Neuronal stem cell (in vitro differentiated cells): ENCODE measurements around the gene SCN2B.

Experiments
- DNase-seq: peaks from one replicate; pipeline ENCODE4 v3.0.0-alpha.2; 2013; ENCODE audit warnings: low spot score
- H2AFZ ChIP-seq: one replicate; pipeline ENCODE4 v1.6.1; 2013; ENCODE audit warnings: mild to moderate bottlenecking, low read length, inconsistent platforms
- H2AK5ac ChIP-seq: 2 replicates; pipeline ENCODE4 v1.6.1; 2013; ENCODE audit warnings: low read depth, mild to moderate bottlenecking, inconsistent platforms, low read length, moderate library complexity, mixed read lengths
- H2BK120ac ChIP-seq: 2 replicates; pipeline ENCODE4 v1.6.1; 2013; ENCODE audit warnings: low read depth, mild to moderate bottlenecking, inconsistent platforms, low read length, moderate library complexity, mixed read lengths
- H2BK12ac ChIP-seq: one replicate; pipeline ENCODE4 v1.6.1; 2013; ENCODE audit warnings: low read length, inconsistent platforms
- H2BK15ac ChIP-seq: 2 replicates; pipeline ENCODE4 v1.6.1; 2013; ENCODE audit warnings: mild to moderate bottlenecking, low read length, inconsistent platforms, mixed read lengths
- H2BK5ac ChIP-seq: one replicate; pipeline ENCODE4 v1.6.1; 2013; ENCODE audit warnings: inconsistent platforms, mild to moderate bottlenecking, low read length, moderate library complexity
- H3K14ac ChIP-seq: one replicate; pipeline ENCODE4 v1.6.1; 2013; ENCODE audit warnings: low read length, inconsistent platforms
- H3K18ac ChIP-seq: 2 replicates; pipeline ENCODE4 v1.6.1; 2013; ENCODE audit warnings: low read length, inconsistent platforms
- H3K23ac ChIP-seq: 2 replicates; pipeline ENCODE4 v1.6.1; 2013; ENCODE audit warnings: low read depth, mild to moderate bottlenecking, mixed read lengths, low read length, inconsistent platforms; ENCODE audit not compliant: poor library complexity
- H3K27ac ChIP-seq: replicated peaks from 3 replicates; pipeline ENCODE4 v1.5.1; 2013; ENCODE audit warnings: low read length, inconsistent platforms
- H3K27me3 ChIP-seq, 3 experiments: 2 replicates each; pipeline ENCODE4 v1.6.1; 2013; ENCODE audit warnings: low read length in 3 of 3, mild to moderate bottlenecking in 2 of 3, inconsistent platforms in 1 of 3, low read depth in 1 of 3, mixed read lengths in 1 of 3, moderate library complexity in 1 of 3; ENCODE audit not compliant: control insufficient read depth in 3 of 3, insufficient read depth in 3 of 3
- H3K36me3 ChIP-seq, 2 donors: replicated peaks in 1 of 2; 2 replicates each; pipeline ENCODE4 v1.6.1; 2013; ENCODE audit warnings: low read length in 2 of 2; ENCODE audit not compliant: control insufficient read depth in 2 of 2, insufficient read depth in 2 of 2
- H3K4ac ChIP-seq: 2 replicates; pipeline ENCODE4 v1.6.1; 2013; ENCODE audit warnings: inconsistent platforms, mild to moderate bottlenecking, low read length, moderate library complexity
- H3K4me1 ChIP-seq, 2 donors: 1 replicate in 1 of 2; 2 replicates in 1 of 2; pipeline ENCODE4 v1.6.1; 2013; ENCODE audit warnings: low read length in 2 of 2, low read depth in 1 of 2; ENCODE audit not compliant: control insufficient read depth in 2 of 2, insufficient read depth in 1 of 2
- H3K4me2 ChIP-seq: one replicate; pipeline ENCODE4 v1.6.1; 2013; ENCODE audit warnings: mild to moderate bottlenecking, low read length, inconsistent platforms; ENCODE audit not compliant: insufficient read depth, poor library complexity, severe bottlenecking
- H3K4me3 ChIP-seq, 2 donors: 2 replicates each; pipeline ENCODE4 v1.5.1; 2013; ENCODE audit warnings: low read length in 2 of 2, mild to moderate bottlenecking in 2 of 2, inconsistent platforms in 1 of 2, moderate library complexity in 1 of 2
- H3K79me1 ChIP-seq: one replicate; pipeline ENCODE4 v1.6.1; 2013; ENCODE audit warnings: low read depth, mild to moderate bottlenecking, inconsistent platforms, low read length, moderate library complexity
- H3K9ac ChIP-seq: one replicate; pipeline ENCODE4 v1.6.1; 2013; ENCODE audit warnings: mild to moderate bottlenecking, low read depth, low read length, inconsistent platforms; ENCODE audit not compliant: poor library complexity
- H3K9me3 ChIP-seq, 2 donors: replicated peaks in 1 of 2; 2 replicates each; pipeline versions ENCODE3 to v1.6.1; 2013; ENCODE audit warnings: low read length in 2 of 2, mild to moderate bottlenecking in 2 of 2, inconsistent platforms in 1 of 2, low read depth in 1 of 2, mixed read lengths in 1 of 2, moderate library complexity in 1 of 2; ENCODE audit not compliant: control insufficient read depth in 2 of 2, insufficient read depth in 1 of 2
- H4K8ac ChIP-seq: one replicate; pipeline ENCODE4 v1.6.1; 2013; ENCODE audit warnings: low read depth, mild to moderate bottlenecking, inconsistent platforms, low read length, moderate library complexity
- H4K91ac ChIP-seq: one replicate; pipeline ENCODE4 v1.6.1; 2013; ENCODE audit warnings: low read length, low read depth, mild to moderate bottlenecking, inconsistent platforms; ENCODE audit not compliant: poor library complexity
- WGBS, 2 donors: extraction: QIAGEN DNeasy Blood & Tissue Kit; methylation state at CpG; one replicate each; pipeline ENCODE4 v1.1.7; 2013; ENCODE audit warnings: missing lambda C conversion rate in 2 of 2, mixed read lengths in 1 of 2; ENCODE audit not compliant: insufficient read length in 2 of 2, insufficient replicate concordance in 1 of 2; ENCODE audit errors: extremely low coverage in 2 of 2; 5-methylcytosine and 5-hydroxymethylcytosine counted together

The SCN2B gene

DNA sequence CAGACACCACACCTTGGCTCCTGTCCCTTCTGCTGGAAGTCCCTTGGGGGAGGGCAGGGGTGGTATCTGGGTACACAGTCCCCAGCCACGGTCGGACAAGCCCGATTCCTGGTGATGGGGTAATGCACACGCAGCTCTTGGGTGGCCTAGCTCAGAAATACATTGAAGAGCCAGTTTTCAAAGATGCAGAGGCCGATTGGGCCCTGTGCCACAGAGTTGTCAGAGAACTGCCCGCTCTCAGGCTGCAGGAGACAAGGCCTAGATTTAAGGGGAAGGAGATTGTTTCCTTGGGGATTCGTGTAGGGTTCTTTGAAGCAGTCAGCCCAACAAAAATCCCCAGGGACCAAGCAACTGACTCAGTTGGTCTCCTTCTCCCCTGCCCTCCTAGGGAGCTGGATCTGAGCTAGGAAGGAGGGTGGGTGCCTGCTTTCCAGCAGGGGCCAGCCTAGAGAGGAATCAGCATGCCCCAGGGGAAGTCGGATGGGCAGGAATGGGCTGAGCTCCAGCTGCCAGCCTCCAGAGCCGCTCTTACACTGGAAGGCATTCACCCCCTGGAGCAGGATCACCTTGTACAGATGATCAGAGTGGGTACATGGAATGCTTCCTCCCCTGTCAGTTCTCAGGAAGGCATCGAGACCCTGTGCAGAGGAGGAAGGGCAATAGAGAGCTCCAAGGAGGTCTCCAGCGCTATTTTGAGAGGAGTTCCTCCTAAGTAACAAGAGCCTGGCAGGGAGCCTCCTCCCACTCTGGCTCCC lies 20.5 kb downstream of the SCN2B start:
- Histone ChIP-seq H3K79me1 (no peaks in the 10 kb centered on the region), H4K8ac (no peak overlapping the region), H3K36me3 (no peaks in the 10 kb centered on the region), H2AK5ac (peak overlapping the region; percentile 28), H3K9me3 (no peaks in the 10 kb centered on the region), H2BK15ac (no peak overlapping the region), H2BK5ac (no peak overlapping the region), H3K4me2 (peak overlapping the region; percentile 57), H2BK120ac (no peak overlapping the region), H3K4me3 (no peak overlapping the region), H3K18ac (peak overlapping the region; percentile 51), H4K91ac (no peak overlapping the region), H3K14ac (peak overlapping the region; percentile 21), H3K27me3 (peaks cover 0 to 98% (median 68%) of the 10 kb centered on the region in 3 experiments), H2BK12ac (no peak overlapping the region), H3K27ac (no peak overlapping the region), H3K9ac (no peak overlapping the region), H2AFZ (no peak overlapping the region), H3K23ac (no peak overlapping the region), H3K4me1 (peaks cover 3 to 23% of the 10 kb centered on the region in 2 donors), H3K4ac (no peak overlapping the region)
- DNase-seq: no peak
- WGBS, 2 donors: no CpG with 5 or more reads among the region's 11 CpGs

DNA sequence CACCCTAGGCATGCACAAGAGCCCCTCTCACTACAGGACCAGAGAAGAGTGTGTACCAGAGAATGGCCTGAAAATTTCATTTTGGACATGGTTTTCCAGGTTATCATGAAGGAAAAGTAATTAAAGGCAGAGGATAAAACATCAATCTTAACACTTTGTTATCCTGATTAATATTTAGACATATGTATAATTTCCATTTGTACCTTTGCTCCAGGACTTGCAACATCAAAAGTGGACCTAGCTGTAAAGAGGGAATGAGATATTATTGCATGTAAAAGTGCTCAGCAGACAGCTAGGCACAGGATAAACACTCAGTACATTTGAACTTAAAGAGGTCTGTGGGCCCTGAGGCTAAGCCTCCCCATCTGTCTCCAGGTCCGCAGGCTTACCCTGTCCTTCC lies 21.8 kb downstream of the SCN2B start:
- H3K4me1 ChIP-seq: peaks cover 3 to 23% of the 10 kb centered on the region in 2 donors
- H3K27ac ChIP-seq: no peak overlapping the region
- H4K8ac ChIP-seq: no peak overlapping the region
- no peak overlapping the region for H3K4me3 ChIP-seq
- H2BK12ac ChIP-seq: no peak overlapping the region
- no peak overlapping the region for H3K23ac ChIP-seq
- no peaks in the 10 kb centered on the region for H3K9me3 ChIP-seq
- no peak overlapping the region for H3K9ac ChIP-seq
- H3K4me2 ChIP-seq: no peak overlapping the region
- H3K4ac ChIP-seq: no peak overlapping the region
- no peaks in the 10 kb centered on the region for H3K79me1 ChIP-seq
- no peak for DNase-seq
- peak overlapping the region; percentile 27 for H2AK5ac ChIP-seq
- H2BK5ac ChIP-seq: no peak overlapping the region
- no peak overlapping the region for H3K18ac ChIP-seq
- H3K36me3 ChIP-seq: no peaks in the 10 kb centered on the region
- H4K91ac ChIP-seq: no peak overlapping the region
- no peak overlapping the region for H2BK15ac ChIP-seq
- no peak overlapping the region for H3K14ac ChIP-seq
- no peak overlapping the region for H2BK120ac ChIP-seq
- no peak overlapping the region for H2AFZ ChIP-seq
- peaks cover 0 to 98% (median 75%) of the 10 kb centered on the region in 3 experiments for H3K27me3 ChIP-seq
- no CpG with 5 or more reads among the region's 1 CpG for WGBS, 2 donors

DNA sequence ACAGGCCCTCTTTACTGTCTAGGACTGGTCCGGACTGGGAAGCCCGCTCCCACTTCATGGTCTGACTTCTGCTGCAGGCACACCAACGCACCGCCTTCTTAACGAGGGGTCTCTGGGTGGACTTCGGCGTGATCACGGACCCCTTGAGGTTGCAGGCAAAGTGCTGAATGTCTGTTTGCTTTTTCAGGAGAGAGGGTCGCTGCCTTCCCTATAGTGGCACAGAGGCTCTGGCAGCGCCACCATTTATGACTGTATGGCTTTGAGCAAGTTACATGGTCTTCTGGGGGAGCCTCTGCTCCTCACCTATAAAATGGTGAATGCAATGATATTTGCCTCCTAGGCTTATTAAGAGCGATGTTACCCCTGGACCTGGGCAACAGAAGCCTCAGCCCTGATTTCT lies 22.5 kb downstream of the SCN2B start:
- H2BK15ac ChIP-seq: no peak overlapping the region
- no peak overlapping the region for H2BK120ac ChIP-seq
- no peak overlapping the region for H3K27ac ChIP-seq
- peak overlapping the region; percentile 96 for H3K4me2 ChIP-seq
- peaks cover 3 to 23% of the 10 kb centered on the region in 2 donors for H3K4me1 ChIP-seq
- no CpG with 5 or more reads among the region's 11 CpGs for WGBS, 2 donors
- DNase-seq: no peak
- H4K91ac ChIP-seq: no peak overlapping the region
- no peak overlapping the region for H2BK5ac ChIP-seq
- H3K23ac ChIP-seq: peak overlapping the region; percentile 5
- H3K18ac ChIP-seq: peak overlapping the region; percentile 38
- H2AFZ ChIP-seq: no peak overlapping the region
- no peak overlapping the region for H2BK12ac ChIP-seq
- H3K14ac ChIP-seq: no peak overlapping the region
- H3K9ac ChIP-seq: no peak overlapping the region
- peaks cover 0 to 98% (median 75%) of the 10 kb centered on the region in 3 experiments for H3K27me3 ChIP-seq
- H3K36me3 ChIP-seq: no peaks in the 10 kb centered on the region
- H3K4me3 ChIP-seq: no peak overlapping the region
- H3K79me1 ChIP-seq: no peaks in the 10 kb centered on the region
- no peak overlapping the region for H4K8ac ChIP-seq
- H3K9me3 ChIP-seq: no peaks in the 10 kb centered on the region
- H2AK5ac ChIP-seq: no peak overlapping the region
- no peak overlapping the region for H3K4ac ChIP-seq

DNA sequence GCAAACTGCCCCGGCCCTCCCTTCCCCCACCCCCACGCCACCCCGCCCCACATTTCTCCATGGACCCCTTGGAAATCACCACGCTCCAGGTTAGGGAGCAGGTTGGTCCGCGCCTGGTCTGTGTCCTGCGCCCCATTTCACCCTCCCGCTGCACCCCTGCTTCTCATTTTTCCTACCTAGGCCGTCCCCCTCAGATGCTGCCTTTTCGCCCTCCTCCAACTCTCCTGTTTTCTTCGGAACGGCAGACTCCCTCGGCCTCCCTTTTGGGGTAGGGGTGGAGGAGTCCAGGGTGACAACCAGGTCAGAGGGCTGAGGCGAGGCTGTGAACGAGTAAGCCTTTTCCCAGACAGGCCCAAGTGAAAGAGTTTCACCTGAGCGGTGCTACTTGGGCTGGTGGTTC lies 22.9 kb downstream of the SCN2B start:
- H3K4ac ChIP-seq: no peak overlapping the region
- no peak overlapping the region for H2BK5ac ChIP-seq
- no peaks in the 10 kb centered on the region for H3K9me3 ChIP-seq
- peak overlapping the region in 1 of 2 donors; percentile 44 for H3K4me3 ChIP-seq
- H3K9ac ChIP-seq: no peak overlapping the region
- no peak overlapping the region for H2AK5ac ChIP-seq
- no peak overlapping the region for H4K91ac ChIP-seq
- no peak overlapping the region for H3K14ac ChIP-seq
- H3K79me1 ChIP-seq: no peaks in the 10 kb centered on the region
- peak overlapping the region; percentile 69 for H3K18ac ChIP-seq
- H3K4me1 ChIP-seq: peaks cover 3 to 23% of the 10 kb centered on the region in 2 donors
- DNase-seq: no peak
- H2BK12ac ChIP-seq: no peak overlapping the region
- H3K27ac ChIP-seq: no peak overlapping the region
- H2AFZ ChIP-seq: peak overlapping the region; percentile 98
- no peak overlapping the region for H2BK15ac ChIP-seq
- WGBS, 2 donors: no CpG with 5 or more reads among the region's 16 CpGs
- H3K27me3 ChIP-seq: peaks cover 0 to 97% (median 75%) of the 10 kb centered on the region in 3 experiments
- H3K4me2 ChIP-seq: peak overlapping the region; percentile 96
- H3K23ac ChIP-seq: peak overlapping the region; percentile 5
- no peak overlapping the region for H4K8ac ChIP-seq
- H2BK120ac ChIP-seq: no peak overlapping the region
- no peaks in the 10 kb centered on the region for H3K36me3 ChIP-seq
